Loucy (cell line): ENCODE data around the gene ANK3.

ENCODE experiments used
- H2AFZ ChIP-seq: fragments of 200-600 bp; sonication (generic); 2 replicates; pipeline ENCODE4 v1.6.0; 2016; ENCODE audit warnings: antibody characterized with exemption, mild to moderate bottlenecking, low read length, moderate library complexity
- H3F3A ChIP-seq: fragments of 200-600 bp; 2 replicates; pipeline ENCODE4 v1.6.0; 2016; ENCODE audit warnings: antibody characterized with exemption, low read depth, mild to moderate bottlenecking
- H3K27me3 ChIP-seq: fragments of 200-600 bp; sonication (generic); 2 replicates; pipeline ENCODE4 v1.6.1; 2014; ENCODE audit warnings: low read length, mild to moderate bottlenecking; ENCODE audit not compliant: insufficient read depth, poor library complexity, severe bottlenecking
- H3K36me3 ChIP-seq: fragments of 200-600 bp; sonication (generic); 2 replicates; pipeline ENCODE4 v1.6.1; 2016; ENCODE audit warnings: low read length; ENCODE audit not compliant: insufficient read depth
- H3K4me1 ChIP-seq: fragments of 200-600 bp; sonication (generic); 2 replicates; pipeline ENCODE4 v1.5.1; 2014; ENCODE audit warnings: low read length, mild to moderate bottlenecking; ENCODE audit not compliant: insufficient read depth, poor library complexity, severe bottlenecking
- H3K4me2 ChIP-seq: fragments of 200-600 bp; sonication (generic); 2 replicates; pipeline ENCODE4 v1.6.0; 2014; ENCODE audit warnings: antibody characterized with exemption, low read length, low read depth, mild to moderate bottlenecking; ENCODE audit not compliant: poor library complexity, severe bottlenecking
- H3K4me3 ChIP-seq: fragments of 200-600 bp; sonication (generic); 2 replicates; pipeline ENCODE4 v1.5.1; 2014; ENCODE audit warnings: low read length, mild to moderate bottlenecking, mixed read lengths; ENCODE audit not compliant: poor library complexity, severe bottlenecking
- H3K79me2 ChIP-seq: fragments of 200-600 bp; sonication (generic); 2 replicates; pipeline ENCODE4 v1.6.1; 2014; ENCODE audit warnings: low read length; ENCODE audit not compliant: insufficient read depth
- H3K9ac ChIP-seq: fragments of 200-600 bp; sonication (generic); 2 replicates; pipeline ENCODE4 v1.6.0; 2014; ENCODE audit warnings: mild to moderate bottlenecking, low read depth, low read length, moderate library complexity; ENCODE audit not compliant: poor library complexity, severe bottlenecking
- H3K9me2 ChIP-seq: fragments of 200-600 bp; sonication (generic); replicated peaks from 2 replicates; pipeline ENCODE4 v1.6.1; 2016; ENCODE audit warnings: low read depth, low read length, mixed read lengths
- H3K9me3 ChIP-seq: fragments of 200-600 bp; sonication (generic); 2 replicates; pipeline ENCODE4 v1.6.1; 2014; ENCODE audit warnings: mild to moderate bottlenecking, antibody characterized with exemption, low read length, low read depth; ENCODE audit not compliant: insufficient read depth
- H4K20me1 ChIP-seq: fragments of 200-600 bp; sonication (generic); 2 replicates; pipeline ENCODE4 v1.6.0; 2014; ENCODE audit warnings: antibody characterized with exemption, low read length, mild to moderate bottlenecking; ENCODE audit not compliant: insufficient read depth, poor library complexity, severe bottlenecking
- EZH2phosphoT487 ChIP-seq: fragments of 200-600 bp; IDR thresholded peaks from 2 replicates; pipeline ENCODE4 v1.6.1; 2018; ENCODE audit warnings: antibody characterized with exemption, mild to moderate bottlenecking, moderate library complexity, borderline replicate concordance
- TF ChIP-seq, protein P1 (sequence below): fragments of 200-600 bp; sonication (generic); conservative IDR thresholded peaks from 2 replicates; pipeline ENCODE4 v1.5.1; 2014; ENCODE audit warnings: mild to moderate bottlenecking, antibody characterized with exemption, low read length

ANK3 gene

DNA sequence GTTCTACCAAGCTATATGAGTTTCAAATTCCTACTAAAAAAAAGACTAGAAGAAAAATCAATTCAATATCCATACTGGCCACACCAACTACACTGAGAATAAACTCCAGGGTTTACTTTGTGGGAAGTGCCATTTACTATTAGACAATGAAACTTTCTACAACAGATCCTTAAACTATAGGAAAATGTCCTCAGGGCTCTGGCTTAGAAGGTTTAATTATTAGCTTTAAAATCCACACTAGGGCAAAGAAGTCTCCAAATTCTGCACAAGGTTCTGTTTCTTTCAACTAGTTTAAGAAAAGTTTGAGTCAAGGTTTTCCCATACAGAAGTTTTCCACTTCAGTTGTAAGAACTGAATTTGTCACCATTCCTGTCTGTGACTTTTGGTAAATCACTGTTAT is 251.6 kb downstream of the ANK3 start:
- no peaks in the 10 kb centered on the region for H3K27me3 ChIP-seq
- H4K20me1 ChIP-seq = no peaks in the 10 kb centered on the region
- no peaks in the 10 kb centered on the region for H3F3A ChIP-seq
- H3K9ac ChIP-seq = no peak overlapping the region
- no peak overlapping the region for H2AFZ ChIP-seq
- H3K4me2 ChIP-seq = no peak overlapping the region
- no peaks in the 10 kb centered on the region for H3K9me2 ChIP-seq
- H3K79me2 ChIP-seq = no peaks in the 10 kb centered on the region
- H3K4me1 ChIP-seq = no peaks in the 10 kb centered on the region
- H3K9me3 ChIP-seq = no peaks in the 10 kb centered on the region
- no peaks in the 10 kb centered on the region for H3K36me3 ChIP-seq
- TF ChIP-seq, protein P1, sequence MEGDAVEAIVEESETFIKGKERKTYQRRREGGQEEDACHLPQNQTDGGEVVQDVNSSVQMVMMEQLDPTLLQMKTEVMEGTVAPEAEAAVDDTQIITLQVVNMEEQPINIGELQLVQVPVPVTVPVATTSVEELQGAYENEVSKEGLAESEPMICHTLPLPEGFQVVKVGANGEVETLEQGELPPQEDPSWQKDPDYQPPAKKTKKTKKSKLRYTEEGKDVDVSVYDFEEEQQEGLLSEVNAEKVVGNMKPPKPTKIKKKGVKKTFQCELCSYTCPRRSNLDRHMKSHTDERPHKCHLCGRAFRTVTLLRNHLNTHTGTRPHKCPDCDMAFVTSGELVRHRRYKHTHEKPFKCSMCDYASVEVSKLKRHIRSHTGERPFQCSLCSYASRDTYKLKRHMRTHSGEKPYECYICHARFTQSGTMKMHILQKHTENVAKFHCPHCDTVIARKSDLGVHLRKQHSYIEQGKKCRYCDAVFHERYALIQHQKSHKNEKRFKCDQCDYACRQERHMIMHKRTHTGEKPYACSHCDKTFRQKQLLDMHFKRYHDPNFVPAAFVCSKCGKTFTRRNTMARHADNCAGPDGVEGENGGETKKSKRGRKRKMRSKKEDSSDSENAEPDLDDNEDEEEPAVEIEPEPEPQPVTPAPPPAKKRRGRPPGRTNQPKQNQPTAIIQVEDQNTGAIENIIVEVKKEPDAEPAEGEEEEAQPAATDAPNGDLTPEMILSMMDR = no peak
- no peak for TF ChIP-seq EZH2phosphoT487
- no peak overlapping the region for H3K4me3 ChIP-seq

DNA sequence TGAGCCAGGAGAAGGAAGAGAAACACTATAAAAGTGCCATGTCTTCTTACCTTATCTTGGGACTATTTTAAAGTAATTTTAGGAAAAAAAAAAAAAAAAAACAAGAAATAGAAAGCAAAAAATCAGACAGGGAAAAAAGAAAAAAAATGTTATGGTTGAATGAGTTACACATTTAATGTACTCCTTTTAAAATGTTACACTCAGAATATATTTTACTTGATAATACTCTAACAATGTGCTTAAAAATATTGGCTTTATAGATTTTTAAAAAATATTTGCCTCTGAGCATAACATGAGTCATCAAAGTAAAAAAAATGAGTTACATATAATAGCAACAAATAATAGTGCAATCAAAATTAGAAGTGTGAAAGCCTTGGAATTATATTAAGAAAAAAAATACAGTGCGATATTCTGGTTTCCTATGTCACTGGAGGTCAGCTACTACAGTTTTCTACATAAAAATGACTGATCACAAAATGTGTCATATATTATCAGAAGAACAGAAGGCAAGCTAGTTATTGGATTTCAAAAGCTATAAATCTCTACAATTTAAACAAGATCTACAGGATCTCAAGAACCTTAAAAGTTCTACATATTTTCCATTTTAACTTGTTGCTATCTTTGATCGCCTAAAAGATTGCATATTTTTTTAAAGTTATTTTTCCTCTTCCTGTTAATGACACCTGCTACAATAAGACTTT is 252.2 kb downstream of the ANK3 start:
- TF ChIP-seq, protein P1 = no peak
- TF ChIP-seq EZH2phosphoT487 = no peak
- H3K27me3 ChIP-seq = no peaks in the 10 kb centered on the region
- H3K36me3 ChIP-seq = no peaks in the 10 kb centered on the region
- no peaks in the 10 kb centered on the region for H3K9me2 ChIP-seq
- no peaks in the 10 kb centered on the region for H4K20me1 ChIP-seq
- no peak overlapping the region for H3K4me3 ChIP-seq
- no peaks in the 10 kb centered on the region for H3K79me2 ChIP-seq
- H3F3A ChIP-seq = no peaks in the 10 kb centered on the region
- H3K9ac ChIP-seq = no peak overlapping the region
- H3K9me3 ChIP-seq = no peaks in the 10 kb centered on the region
- H3K4me1 ChIP-seq = no peaks in the 10 kb centered on the region
- H2AFZ ChIP-seq = no peak overlapping the region
- no peak overlapping the region for H3K4me2 ChIP-seq

DNA sequence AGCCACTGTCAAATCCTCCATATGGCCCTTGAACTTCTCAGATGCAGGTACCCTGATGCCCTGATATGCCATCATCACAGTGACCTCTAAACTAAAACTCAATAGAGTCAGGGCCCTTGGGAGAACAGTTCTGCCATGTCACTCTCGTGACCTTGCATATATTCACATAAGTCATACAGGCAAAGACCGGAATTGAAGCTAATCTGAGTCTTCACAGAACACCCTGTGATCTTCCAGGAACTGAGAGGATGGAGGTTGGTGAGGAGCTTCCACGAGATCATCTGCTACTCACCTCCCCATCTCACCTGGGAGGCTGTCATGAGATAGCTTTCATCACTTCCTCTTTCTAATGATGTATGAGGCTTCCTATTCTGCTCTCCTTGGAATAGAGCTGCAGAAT is 254.7 kb downstream of the ANK3 start:
- TF ChIP-seq, protein P1 = no peak
- no peak for TF ChIP-seq EZH2phosphoT487
- no peaks in the 10 kb centered on the region for H3K36me3 ChIP-seq
- no peaks in the 10 kb centered on the region for H4K20me1 ChIP-seq
- H3K9me2 ChIP-seq = no peaks in the 10 kb centered on the region
- H3K4me3 ChIP-seq = no peak overlapping the region
- H3F3A ChIP-seq = no peaks in the 10 kb centered on the region
- no peaks in the 10 kb centered on the region for H3K9me3 ChIP-seq
- H2AFZ ChIP-seq = no peak overlapping the region
- no peaks in the 10 kb centered on the region for H3K27me3 ChIP-seq
- no peak overlapping the region for H3K9ac ChIP-seq
- H3K4me1 ChIP-seq = no peaks in the 10 kb centered on the region
- H3K79me2 ChIP-seq = no peaks in the 10 kb centered on the region
- no peak overlapping the region for H3K4me2 ChIP-seq
